ENCODE measurements around the gene AFG1L. TPM values are rescaled to one million over a fixed set of nuclear protein-coding genes. Genes with fewer than 3 reads are reported as not detected.
A peak's percentile ranks its signal among the peaks of the same experiment; 100 is the strongest.
"Not testable (repeated sequence)": the region's sequence is repeated elsewhere in the genome, so short reads cannot be mapped to it uniquely, and the experiment has no call there.

Gene AFG1L
- total RNA-seq: 1 to 10 TPM; 5.9 to 7.2 TPM

GRCh38 chr6:108294727-108295625, at the start of gene AFG1L:
TSS of gene AFG1L (plus strand) at chr6:108295054. CDS start at chr6:108295080, 26 bp downstream.
- Mint-ChIP-seq H3K27ac (peak within 1 kb of the TSS; percentile 100), H3K4me3 (peak within 1 kb of the TSS; percentile 96 to 99), H3K4me1 (ENCODE audit: low read depth) (peaks cover 17% of the 10 kb centered on the region), H3K27me3 (ENCODE audit: low read depth) (no peaks in the 10 kb centered on the region), H3K36me3 (ENCODE audit: insufficient read depth in 2 of 2) (peaks cover 3 to 4% of the 10 kb centered on the region in 2 donors), H3K9me3 (no peaks in the 10 kb centered on the region)
- ATAC-seq (replicated peaks in 1 of 2): peak; percentile 92 to 95
- DNase-seq: peak; percentile 90

GRCh38 chr6:108245095-108245494, 49.8 kb upstream of the AFG1L start:
- peaks cover 17% of the 10 kb centered on the region for H3K4me1 Mint-ChIP-seq (ENCODE audit: low read depth)
- peaks cover 9 to 16% of the 10 kb centered on the region in 2 donors for H3K36me3 Mint-ChIP-seq (ENCODE audit: insufficient read depth in 2 of 2)
- not testable (repeated sequence) for ATAC-seq (replicated peaks in 1 of 2); H3K9me3 Mint-ChIP-seq; H3K27ac Mint-ChIP-seq; H3K27me3 Mint-ChIP-seq (ENCODE audit: low read depth); DNase-seq; H3K4me3 Mint-ChIP-seq

GRCh38 chr6:108247965-108248536, 46.8 kb upstream of the AFG1L start:
- no peaks in the 10 kb centered on the region for H3K27me3 Mint-ChIP-seq (ENCODE audit: low read depth)
- no peak overlapping the region for H3K4me3 Mint-ChIP-seq
- H3K4me1 Mint-ChIP-seq (ENCODE audit: low read depth): peaks cover 22% of the 10 kb centered on the region
- DNase-seq (no peak), ATAC-seq (replicated peaks in 1 of 2) (no peak)
- H3K9me3 Mint-ChIP-seq: no peaks in the 10 kb centered on the region
- peak overlapping the region; percentile 14 for H3K27ac Mint-ChIP-seq
- H3K36me3 Mint-ChIP-seq (ENCODE audit: insufficient read depth in 2 of 2): peaks cover 4 to 7% of the 10 kb centered on the region in 2 donors

GRCh38 chr6:108250240-108250866, 44.5 kb upstream of the AFG1L start:
- ATAC-seq (replicated peaks in 1 of 2) (no peak), DNase-seq (no peak)
- H3K4me3 Mint-ChIP-seq: no peak overlapping the region
- H3K27me3 Mint-ChIP-seq (ENCODE audit: low read depth): no peaks in the 10 kb centered on the region
- peak overlapping the region; percentile 17 for H3K27ac Mint-ChIP-seq
- no peaks in the 10 kb centered on the region for H3K9me3 Mint-ChIP-seq
- H3K4me1 Mint-ChIP-seq (ENCODE audit: low read depth): peaks cover 22% of the 10 kb centered on the region
- H3K36me3 Mint-ChIP-seq (ENCODE audit: insufficient read depth in 2 of 2): peaks cover 0 to 8% of the 10 kb centered on the region in 2 donors

- DNase-seq (no peak), ATAC-seq (replicated peaks in 1 of 2) (no peak)
- no peaks in the 10 kb centered on the region for H3K27me3 Mint-ChIP-seq (ENCODE audit: low read depth)
- H3K27ac Mint-ChIP-seq: peak overlapping the region; percentile 46
- H3K4me1 Mint-ChIP-seq (ENCODE audit: low read depth): peaks cover 22% of the 10 kb centered on the region
- no peaks in the 10 kb centered on the region for H3K9me3 Mint-ChIP-seq
- H3K4me3 Mint-ChIP-seq: no peak overlapping the region
- peaks cover 0 to 3% of the 10 kb centered on the region in 2 donors for H3K36me3 Mint-ChIP-seq (ENCODE audit: insufficient read depth in 2 of 2)
Measured at GRCh38 chr6:108251252-108251651, 43.6 kb upstream of the AFG1L start.

GRCh38 chr6:108252055-108252454, 42.8 kb upstream of the AFG1L start:
- Mint-ChIP-seq H3K36me3 (ENCODE audit: insufficient read depth in 2 of 2) (peaks cover 0 to 3% of the 10 kb centered on the region in 2 donors), H3K4me1 (ENCODE audit: low read depth) (peaks cover 29% of the 10 kb centered on the region), H3K27ac (no peak overlapping the region), H3K9me3 (no peaks in the 10 kb centered on the region), H3K27me3 (ENCODE audit: low read depth) (no peaks in the 10 kb centered on the region), H3K4me3 (no peak overlapping the region)
- ATAC-seq (replicated peaks in 1 of 2) (no peak), DNase-seq (no peak)

- H3K27me3 Mint-ChIP-seq (ENCODE audit: low read depth): no peaks in the 10 kb centered on the region
- no peak for DNase-seq
- no peaks in the 10 kb centered on the region for H3K9me3 Mint-ChIP-seq
- ATAC-seq (replicated peaks in 1 of 2): no peak
- no peak overlapping the region for H3K27ac Mint-ChIP-seq
- H3K36me3 Mint-ChIP-seq (ENCODE audit: insufficient read depth in 2 of 2): peaks cover 0 to 3% of the 10 kb centered on the region in 2 donors
- H3K4me3 Mint-ChIP-seq: no peak overlapping the region
- H3K4me1 Mint-ChIP-seq (ENCODE audit: low read depth): peaks cover 26% of the 10 kb centered on the region
Measured at GRCh38 chr6:108253241-108253640, 41.6 kb upstream of the AFG1L start.

- H3K36me3 Mint-ChIP-seq (ENCODE audit: insufficient read depth in 2 of 2): peaks cover 0 to 3% of the 10 kb centered on the region in 2 donors
Measured at GRCh38 chr6:108254433-108255410, 40.1 kb upstream of the AFG1L start.

GRCh38 chr6:108260126-108260808, 34.6 kb upstream of the AFG1L start:
- peak overlapping the region; percentile 69 for H3K27ac Mint-ChIP-seq

More at GRCh38 chr6:108254433-108255410, 40.1 kb upstream of the AFG1L start:
- peaks cover 33% of the 10 kb centered on the region for H3K4me1 Mint-ChIP-seq (ENCODE audit: low read depth)
- no peaks in the 10 kb centered on the region for H3K27me3 Mint-ChIP-seq (ENCODE audit: low read depth)
- H3K9me3 Mint-ChIP-seq: no peaks in the 10 kb centered on the region
- DNase-seq (no peak), ATAC-seq (replicated peaks in 1 of 2) (no peak)
- no peak overlapping the region for H3K27ac Mint-ChIP-seq
- H3K4me3 Mint-ChIP-seq: no peak overlapping the region

GRCh38 chr6:108260809-108261569, 33.9 kb upstream of the AFG1L start, which contains the start of gene SNX3:
TSS of gene SNX3 (minus strand) at chr6:108261040. CDS start at chr6:108260921, 119 bp downstream.
- Mint-ChIP-seq H3K9me3 (no peaks in the 10 kb centered on the region), H3K4me3 (peak within 1 kb of the TSS; percentile 90 to 92), H3K36me3 (ENCODE audit: insufficient read depth in 2 of 2) (no peaks in the 10 kb centered on the region), H3K27ac (peak within 1 kb of the TSS; percentile 88), H3K27me3 (ENCODE audit: low read depth) (no peaks in the 10 kb centered on the region), H3K4me1 (ENCODE audit: low read depth) (peaks cover 28% of the 10 kb centered on the region)
- ATAC-seq (replicated peaks in 1 of 2): peak; percentile 92 to 93
- DNase-seq: peak; percentile 89 to 91

More at GRCh38 chr6:108260126-108260808, 34.6 kb upstream of the AFG1L start:
- peak overlapping the region; percentile 90 to 92 for H3K4me3 Mint-ChIP-seq
- H3K9me3 Mint-ChIP-seq: no peaks in the 10 kb centered on the region
- H3K36me3 Mint-ChIP-seq (ENCODE audit: insufficient read depth in 2 of 2): no peaks in the 10 kb centered on the region
- H3K4me1 Mint-ChIP-seq (ENCODE audit: low read depth): peaks cover 28% of the 10 kb centered on the region
- DNase-seq (peak; percentile 20 to 27), ATAC-seq (replicated peaks in 1 of 2) (peak in 1 of 2 donors; percentile 7)
- H3K27me3 Mint-ChIP-seq (ENCODE audit: low read depth): no peaks in the 10 kb centered on the region

GRCh38 chr6:108263371-108263770, 31.5 kb upstream of the AFG1L start:
- DNase-seq (no peak), ATAC-seq (replicated peaks in 1 of 2) (no peak)
- Mint-ChIP-seq H3K4me3 (no peak overlapping the region), H3K4me1 (ENCODE audit: low read depth) (peaks cover 19% of the 10 kb centered on the region), H3K27me3 (ENCODE audit: low read depth) (no peaks in the 10 kb centered on the region), H3K9me3 (no peaks in the 10 kb centered on the region), H3K27ac (no peak overlapping the region), H3K36me3 (ENCODE audit: insufficient read depth in 2 of 2) (no peaks in the 10 kb centered on the region)
